Measurements from ENCODE around the gene HDAC4. TPM values are rescaled to one million over a fixed set of nuclear protein-coding genes. Genes with fewer than 3 reads are reported as not detected.

Gene HDAC4
- total RNA-seq, 1 donor from 2014 or later = 20.4 TPM

DNA sequence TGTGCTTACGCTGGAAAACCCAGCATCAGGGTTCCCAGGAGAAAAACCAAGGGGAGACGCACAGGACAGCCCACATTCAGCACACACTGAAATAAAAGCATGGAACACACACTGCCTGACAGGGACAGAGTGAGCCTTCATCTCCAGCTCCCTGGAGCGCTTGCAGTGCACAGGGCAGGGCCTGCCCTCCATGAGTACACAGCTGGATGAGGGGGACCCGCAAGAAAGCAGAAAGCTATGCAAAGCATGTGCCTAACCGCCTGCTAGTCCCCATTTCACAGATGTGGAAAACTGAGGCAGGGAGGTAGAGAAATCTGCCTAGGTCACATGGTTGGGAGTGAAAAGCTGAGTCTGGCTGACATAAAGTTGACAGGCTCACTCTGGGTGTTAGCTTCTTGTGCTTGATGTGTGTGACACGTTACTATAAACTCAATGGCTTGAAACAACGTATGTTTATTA lies 187.1 kb downstream of the HDAC4 start:
- DNase-seq (ENCODE audit: low spot score in 2 of 2) (no peak), FAIRE-seq (no peak)

DNA sequence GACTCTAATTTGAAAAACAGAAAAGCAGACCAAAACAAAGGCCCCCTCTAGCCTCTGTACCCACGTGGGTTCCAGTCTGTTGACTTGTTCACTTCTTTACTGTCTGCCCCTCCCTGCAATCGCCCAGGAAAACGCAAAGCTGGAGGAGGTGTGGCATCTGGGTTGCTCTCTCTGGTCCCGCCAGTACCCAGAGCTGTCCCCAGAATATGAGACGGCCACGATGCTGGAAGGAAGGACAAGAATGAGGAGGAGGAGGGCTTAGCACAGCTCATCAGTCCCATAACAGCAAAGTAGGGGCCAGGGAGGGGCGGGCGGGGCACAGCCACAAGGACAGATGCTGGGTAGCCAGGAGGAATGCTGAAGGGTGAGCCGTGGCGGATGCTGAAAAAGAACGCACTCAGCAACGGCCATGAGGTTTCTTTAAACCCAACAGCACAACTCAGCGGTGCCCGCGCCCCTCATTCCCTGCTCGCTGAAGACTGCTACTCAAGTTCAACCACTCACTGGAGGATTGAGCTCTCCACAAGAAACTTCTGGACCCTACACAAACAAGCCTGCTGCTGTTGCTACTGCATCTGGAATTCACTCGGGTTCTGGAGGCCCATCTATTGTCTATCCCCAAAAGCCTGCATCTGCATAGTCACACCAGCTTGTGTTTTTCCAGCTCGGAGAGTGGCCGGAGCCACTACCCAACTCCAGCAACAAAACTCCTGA lies 187.7 kb downstream of the HDAC4 start:
- DNase-seq (ENCODE audit: low spot score in 2 of 2) (no peak), FAIRE-seq (no peak)

DNA sequence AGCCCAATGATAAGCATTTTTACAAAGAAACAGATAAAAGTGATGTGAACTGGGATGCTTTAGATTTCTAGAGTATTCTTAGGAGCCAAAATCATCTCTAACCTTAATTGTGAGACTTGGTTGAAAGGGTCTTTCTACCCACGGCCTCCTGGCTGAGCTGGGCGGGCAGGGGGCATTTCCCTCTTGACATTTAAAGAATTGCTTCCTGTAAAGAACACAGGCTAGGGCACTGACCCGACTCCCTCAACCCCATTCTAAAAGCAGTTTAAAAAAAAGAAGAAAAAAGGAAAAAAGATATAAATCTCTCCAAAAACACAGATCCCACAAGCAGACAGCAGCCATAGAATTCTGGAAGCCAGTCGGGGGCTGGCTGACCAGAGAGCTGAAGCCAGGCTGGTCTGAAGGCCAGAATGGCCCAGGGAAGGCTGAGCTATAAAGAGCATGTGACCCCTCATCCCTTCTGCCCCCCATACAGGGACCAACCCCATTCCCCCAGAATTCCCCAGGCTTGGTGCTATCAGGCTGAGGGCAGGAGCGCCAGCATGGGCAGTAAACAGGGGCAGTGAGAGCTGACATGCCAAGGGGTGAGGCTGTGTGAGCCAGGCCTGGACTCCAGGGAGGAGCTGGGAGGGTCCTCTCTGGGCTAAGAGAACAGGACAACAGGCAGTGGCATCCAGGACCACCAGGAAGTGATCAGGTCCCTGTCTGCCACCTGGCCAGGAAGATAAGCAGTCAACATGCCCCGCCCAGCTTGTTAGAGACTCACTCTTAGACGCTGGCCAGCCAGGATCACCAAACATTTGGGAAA lies 188.5 kb downstream of the HDAC4 start:
- no peak for DNase-seq (ENCODE audit: low spot score in 2 of 2)
- FAIRE-seq = no peak

DNA sequence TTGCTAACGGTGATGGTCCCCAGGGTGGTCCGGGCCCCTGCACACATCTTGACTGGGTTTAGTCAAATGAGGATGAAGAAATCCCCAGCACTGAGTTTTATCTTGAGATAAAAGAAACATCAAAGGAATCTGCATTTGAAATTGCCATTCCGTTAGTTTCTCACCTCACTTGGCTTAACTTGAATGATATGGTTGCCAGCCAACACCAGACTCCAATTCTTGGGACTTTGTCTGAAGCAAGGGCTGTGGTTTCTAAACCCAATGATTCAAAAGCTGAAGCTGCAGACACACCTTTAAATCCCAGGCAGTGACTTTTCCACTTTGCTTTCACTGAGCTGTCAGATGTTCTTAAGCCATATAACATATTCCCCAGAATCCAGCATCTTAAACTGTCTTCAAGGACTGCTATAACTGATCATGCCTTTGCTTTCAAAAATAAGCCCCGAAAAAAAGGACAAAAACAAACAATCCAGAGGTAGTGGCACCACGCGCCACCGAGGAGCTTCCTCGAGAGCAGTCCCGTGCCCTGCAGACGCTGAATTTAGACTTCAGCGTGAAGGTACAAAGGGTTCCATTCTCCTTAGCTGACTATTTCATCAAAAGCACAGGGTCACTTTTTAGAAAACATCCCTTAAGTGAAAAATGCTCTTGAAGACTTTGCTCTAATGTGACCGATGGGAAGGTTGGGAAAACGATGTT lies 189.3 kb downstream of the HDAC4 start:
- DNase-seq (ENCODE audit: low spot score in 2 of 2) (no peak), FAIRE-seq (no peak)

DNA sequence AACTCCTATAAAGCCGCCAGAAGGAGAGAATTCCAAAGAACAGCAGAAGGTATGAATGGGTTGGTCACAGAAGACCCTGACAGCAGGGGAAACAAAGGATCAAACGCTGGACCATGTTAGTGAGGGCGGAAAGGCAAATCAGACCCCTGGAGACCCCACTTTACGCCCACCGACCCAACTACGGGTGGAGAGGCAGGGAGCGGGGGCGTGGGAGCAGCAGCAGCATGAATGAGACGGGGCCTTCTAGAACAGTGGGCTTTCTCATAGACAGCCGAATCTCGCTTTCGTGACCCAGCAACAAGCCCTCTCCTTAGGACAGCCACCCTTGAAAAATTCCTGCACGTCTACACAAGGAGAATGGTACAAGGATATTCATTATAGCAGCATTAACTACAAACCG lies 191.0 kb downstream of the HDAC4 start:
- no peak for FAIRE-seq
- no peak for DNase-seq (ENCODE audit: low spot score in 2 of 2)

DNA sequence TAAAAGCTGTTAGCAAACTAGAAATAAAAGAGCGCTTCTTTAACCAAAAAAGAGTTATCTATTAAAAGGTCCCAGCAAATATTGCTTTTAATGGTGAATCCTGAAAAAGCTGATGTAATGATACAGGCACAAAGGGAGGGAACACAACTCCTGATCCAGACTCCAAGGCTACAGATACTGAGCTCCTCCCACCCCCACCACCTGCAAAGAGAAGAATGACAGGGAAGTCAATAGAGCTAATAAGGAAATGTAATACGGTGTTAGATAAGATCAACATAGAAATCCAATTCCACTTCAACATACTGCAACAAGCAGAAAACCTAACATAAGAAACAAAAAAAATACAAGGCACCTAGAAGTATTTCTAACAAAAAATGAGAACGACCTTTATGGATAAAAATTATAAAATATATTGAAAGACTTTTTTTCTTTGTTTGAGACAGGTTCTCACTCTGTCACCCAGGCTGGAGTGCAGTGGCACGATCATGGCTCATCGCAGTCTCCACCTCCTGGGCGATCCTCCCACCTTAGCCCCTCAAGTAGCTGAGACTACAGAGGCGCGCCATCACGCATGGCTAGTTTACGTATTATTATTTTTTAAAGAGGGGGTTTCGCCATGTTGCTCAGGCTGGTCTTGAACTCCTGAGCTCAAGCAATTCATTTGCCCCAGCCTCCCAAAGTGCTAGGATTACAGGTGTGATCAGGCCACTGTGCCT lies 192.2 kb downstream of the HDAC4 start:
- DNase-seq (ENCODE audit: low spot score in 2 of 2) = no peak
- no peak for FAIRE-seq

DNA sequence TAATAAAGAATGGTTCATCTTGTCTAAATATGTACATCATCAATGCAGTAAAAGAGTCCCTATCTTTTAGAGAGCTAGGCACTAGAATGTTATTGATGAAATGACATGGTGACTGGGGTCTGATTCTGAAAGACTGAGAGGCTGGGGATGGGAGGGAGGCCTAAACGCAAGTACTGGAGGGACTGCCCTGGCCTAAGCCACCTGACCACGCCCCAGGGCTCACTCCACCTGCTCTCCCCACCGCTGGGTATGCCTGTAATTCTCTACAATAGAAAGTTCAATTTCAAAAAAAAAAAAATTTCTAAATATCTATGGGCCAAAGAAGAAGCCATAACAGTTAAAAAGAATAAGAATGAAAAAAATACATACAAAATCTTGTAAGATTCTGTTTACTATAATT lies 194.0 kb downstream of the HDAC4 start:
- DNase-seq (ENCODE audit: low spot score in 2 of 2) = no peak
- no peak for FAIRE-seq

DNA sequence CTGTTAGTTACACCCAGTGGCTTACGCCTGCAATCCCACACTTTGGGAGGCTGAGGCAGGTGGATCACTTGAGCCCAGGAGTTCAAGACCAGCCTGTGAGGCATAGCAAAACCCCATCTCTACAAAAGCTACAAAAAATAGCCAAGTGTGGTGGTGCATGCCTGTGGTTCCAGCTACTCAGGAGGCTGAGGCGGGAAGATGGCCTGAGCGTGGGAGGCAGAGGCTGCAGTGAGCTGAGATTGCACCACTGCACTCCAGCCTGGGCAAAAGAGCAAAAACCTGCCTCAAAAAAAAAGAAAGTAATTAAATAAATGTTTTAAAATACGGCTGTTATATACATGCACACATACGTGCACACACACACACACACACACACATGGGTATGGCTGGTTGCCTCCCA lies 194.8 kb downstream of the HDAC4 start:
- DNase-seq (ENCODE audit: low spot score in 2 of 2) (no peak), FAIRE-seq (no peak)

DNA sequence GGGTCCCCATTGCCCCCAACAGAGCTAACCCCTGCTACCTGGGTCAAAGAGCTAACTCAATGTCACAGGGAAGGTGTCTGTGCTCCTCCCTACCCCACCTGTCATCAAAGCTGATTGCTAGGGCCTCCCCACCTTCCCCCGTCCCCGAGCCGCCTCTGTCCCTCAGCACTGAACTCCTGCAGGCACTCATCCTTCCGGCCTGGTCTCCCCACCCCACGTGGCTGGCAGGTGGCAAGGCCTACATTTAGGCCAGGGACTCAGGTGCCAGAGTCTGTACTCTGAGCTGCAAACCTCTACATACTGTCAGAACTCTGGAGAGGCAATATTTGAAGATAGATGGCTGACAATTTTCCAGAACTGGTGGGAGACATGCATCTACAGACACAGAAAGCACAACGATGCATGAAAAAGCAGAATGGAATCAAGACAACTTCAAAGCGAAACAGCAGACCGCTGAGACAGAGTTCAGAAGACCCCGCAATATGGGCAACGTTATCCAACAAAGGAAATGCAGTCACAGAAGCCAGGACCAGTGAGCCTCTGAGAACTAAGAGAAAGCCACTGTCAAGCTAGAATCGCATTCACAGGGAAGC lies 195.8 kb downstream of the HDAC4 start:
- no peak for FAIRE-seq
- no peak for DNase-seq (ENCODE audit: low spot score in 2 of 2)

DNA sequence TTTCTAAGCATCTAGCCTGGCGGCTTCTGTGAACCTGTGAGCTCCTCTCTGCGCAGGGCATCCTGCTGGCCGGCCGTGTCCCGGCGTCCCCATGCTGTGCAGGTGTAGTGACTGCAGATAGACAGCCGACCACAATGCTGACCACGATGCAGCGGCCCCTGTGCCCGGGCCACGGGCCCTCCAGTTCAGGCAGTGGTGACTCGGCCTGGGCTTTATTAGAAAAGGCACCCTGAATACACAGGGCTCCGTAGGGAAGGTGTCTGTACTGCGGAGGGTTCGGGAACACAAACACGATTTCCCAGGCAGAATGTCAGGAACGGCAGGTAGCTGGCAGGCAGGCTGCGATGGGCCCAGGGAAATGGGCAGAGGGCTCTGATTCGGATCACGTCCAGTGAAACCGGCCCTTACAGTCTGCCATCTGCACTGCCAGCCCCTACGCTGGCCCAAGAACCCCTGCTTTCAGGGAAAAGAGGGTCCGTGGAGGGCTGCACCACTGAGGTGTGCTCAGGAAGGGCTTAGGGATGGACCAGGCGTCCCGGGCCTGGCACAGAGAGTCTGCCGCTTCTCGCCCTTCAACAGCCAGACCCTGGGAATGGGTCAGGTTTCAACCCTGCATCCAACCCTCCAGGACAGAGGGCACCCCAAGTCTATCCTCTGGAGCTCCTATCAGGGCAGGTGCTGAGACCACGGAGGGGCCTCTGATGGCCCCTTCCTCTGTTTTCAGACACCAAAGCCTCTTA lies 196.5 kb downstream of the HDAC4 start:
- no peak for FAIRE-seq
- DNase-seq (ENCODE audit: low spot score in 2 of 2) = no peak

DNA sequence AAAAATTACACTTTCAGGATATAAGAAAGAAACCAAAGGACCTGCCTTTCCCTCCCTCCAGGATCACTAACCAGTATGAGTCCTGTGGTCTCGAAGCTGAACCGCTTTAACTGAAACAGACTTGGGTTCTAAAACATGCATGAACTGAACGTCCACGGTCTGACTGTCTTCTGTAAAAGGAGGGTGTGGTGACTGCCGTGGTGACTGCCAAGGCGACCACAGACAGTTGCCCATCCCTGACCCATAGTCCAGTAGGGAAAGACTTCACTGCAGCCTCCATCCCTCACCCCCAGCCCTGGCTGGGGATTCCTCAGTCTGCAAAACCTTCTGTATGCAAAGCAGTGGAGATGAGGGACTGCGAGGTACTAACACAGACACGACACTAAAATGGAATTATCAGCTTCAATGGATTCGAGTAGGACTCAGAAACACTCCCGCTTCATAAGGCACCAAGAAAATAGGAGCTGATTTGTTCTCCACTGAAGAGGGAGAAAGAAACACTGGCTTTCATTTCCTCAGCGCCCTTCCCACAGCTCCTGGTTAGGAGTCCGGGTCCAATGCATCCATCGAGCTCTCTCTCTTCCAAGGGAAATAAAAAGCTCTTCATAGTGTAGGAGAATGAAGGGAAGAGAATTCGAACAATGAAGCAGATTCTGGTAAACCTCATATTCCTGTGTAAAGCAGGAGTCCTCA lies 197.2 kb downstream of the HDAC4 start:
- DNase-seq (ENCODE audit: low spot score in 2 of 2) (no peak), FAIRE-seq (no peak)

DNA sequence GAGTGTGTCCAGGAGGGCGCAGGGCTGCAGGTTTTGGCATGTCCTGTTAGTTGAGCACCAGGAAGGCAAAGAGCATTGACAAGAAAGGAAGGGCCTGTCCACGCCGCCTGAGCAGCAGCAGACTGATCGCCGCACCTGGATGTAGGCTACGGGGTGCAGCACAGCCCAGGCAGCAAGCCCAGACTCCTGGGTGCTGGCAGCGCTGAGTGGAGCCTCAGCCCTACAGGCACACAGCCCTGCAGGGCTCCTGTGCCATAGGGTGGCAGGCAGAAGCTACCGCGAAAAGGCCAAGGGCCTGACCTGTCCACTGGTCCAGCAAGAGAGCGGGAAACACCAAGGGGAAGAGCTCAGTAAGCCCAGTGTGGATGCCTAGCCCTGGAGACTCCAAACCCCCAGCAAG lies 198.0 kb downstream of the HDAC4 start:
- FAIRE-seq (no peak), DNase-seq (ENCODE audit: low spot score in 2 of 2) (no peak)

DNA sequence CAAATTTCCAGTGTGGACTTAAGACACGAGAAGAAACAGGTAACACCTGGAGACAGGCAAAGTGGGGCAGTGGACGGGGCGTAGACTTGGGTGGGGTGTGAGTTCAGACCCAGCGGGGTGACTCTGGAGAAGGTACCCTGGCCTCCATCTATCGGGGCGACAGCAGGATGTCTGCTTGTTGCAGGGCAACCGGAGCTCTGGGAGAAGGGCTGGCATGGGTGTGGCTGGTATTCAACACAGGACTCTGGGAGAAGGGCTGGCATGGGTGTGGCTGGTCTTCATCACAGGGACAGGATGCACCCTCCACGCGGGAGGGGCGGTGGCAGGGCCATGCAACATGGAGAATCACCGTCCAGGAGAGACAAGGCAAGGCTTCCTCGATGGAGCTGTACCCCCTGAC lies 198.5 kb downstream of the HDAC4 start:
- DNase-seq (ENCODE audit: low spot score in 2 of 2) = no peak
- FAIRE-seq = no peak

DNA sequence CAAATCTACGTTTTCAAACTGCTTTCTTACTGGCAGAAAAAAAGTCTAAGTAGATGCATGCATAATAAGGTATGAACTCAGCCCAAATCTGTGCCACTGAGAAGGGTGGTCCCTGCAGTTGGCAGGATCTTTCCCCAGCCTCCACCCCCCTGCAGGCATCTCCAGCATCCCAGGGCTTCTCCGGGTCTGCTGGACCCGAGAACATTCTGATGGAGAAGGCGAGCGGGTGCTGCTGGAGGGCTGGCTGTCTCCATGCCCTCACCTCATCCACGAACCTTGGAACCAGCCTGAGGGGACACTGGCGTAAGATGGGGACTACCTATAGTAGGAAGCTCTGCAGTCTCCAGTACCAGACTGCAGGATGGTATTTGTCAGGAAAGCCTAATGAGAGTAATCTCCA lies 198.9 kb downstream of the HDAC4 start:
- no peak for DNase-seq (ENCODE audit: low spot score in 2 of 2)

DNA sequence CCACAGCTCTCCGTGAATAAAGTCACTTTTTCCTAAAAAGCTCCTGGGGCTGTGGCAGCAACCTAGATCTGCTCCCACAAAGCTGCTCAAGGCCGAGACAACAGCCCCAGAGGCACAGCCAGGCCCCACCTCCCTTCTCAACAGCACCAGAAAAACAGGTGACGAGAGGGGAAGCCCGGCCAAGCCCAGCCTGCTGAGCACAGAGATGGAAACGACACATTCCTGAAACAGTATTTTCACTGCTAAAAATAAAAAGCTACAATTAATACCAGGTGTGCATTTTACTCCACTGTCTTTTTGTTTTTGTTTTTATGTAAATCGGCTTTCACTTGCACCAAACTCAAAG lies 199.3 kb downstream of the HDAC4 start:
- no peak for FAIRE-seq
- DNase-seq (ENCODE audit: low spot score in 2 of 2) = no peak

More for the DNA sequence above, 198.9 kb downstream of the HDAC4 start:
- FAIRE-seq = no peak

DNA sequence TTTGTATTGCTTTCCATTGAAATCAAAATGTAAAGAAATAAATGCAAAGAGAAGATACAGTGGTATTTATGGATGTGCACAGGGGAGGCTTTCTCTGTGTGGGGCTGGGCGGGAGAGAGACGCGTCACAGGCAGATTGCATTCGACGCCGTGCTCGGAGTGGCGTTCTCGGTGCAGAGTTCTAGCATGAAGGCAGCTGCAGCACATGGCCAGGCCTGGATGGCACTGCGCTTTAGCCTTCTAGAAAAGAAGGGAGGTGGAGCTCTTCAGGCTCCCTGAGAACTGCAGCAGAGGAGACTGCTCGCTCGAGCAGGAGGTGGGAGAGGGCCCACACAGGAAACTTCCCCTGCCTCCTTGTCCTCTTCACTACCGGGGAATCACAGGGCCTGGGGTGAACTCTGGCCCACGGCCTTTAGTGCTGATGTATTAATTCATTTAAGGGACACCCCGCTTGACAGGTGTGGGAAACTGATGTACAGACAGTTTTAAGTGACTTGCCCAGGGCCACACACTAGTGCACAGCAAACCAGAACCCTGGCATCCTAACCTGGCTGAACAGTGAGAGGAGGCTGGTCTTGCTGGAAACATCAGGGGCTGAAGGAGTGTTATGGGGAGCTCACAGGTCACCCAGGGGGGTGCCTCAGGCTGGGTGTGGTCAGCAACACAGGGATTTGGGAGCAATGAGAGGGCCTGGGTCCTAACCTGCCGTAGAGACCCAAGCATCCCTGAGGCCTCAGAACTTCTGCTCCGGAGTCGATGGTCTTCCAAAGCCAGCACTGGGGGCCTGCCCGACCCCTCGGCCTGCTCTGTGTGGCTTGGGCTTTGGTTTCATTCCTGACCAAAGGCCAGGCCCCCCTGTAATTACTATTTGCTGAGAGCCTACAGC lies 199.9 kb downstream of the HDAC4 start:
- DNase-seq (ENCODE audit: low spot score in 2 of 2) (no peak), FAIRE-seq (no peak)

DNA sequence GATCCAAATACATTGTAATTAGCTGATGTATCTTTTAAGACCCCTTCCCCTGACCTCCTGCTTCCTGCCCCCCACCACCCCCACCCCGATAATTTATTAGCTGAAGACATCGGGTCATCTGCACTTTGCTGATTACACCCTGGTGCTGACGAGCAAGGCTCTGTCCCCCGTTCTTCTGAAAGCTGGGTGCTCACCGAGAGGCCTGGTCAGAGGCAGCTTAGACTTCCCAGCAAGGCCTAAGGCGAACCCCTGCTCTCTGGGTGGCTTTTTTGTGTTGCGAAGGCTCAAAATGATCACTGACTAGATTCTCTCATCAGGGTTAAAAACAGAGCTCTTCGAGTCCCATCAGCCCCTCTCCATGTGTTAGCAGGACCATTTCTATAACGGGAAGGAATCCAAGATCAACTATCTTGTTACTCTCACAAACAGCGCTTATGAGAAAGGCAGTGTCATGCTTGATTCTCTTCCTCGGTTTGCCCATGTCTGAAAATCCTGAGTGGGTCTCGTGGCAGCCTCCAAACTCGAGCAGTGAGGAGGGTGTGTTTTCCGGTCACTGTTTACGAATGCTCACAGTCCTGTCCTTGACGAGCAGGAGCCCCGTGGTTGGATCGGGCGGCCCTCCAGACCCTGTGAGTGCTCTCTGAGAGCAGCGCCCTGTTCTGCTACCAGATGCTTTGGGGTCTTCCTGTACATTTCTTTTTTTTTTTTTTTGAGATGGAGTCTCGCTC lies 201.6 kb downstream of the HDAC4 start:
- no peak for DNase-seq (ENCODE audit: low spot score in 2 of 2)

More for the DNA sequence above, 201.6 kb downstream of the HDAC4 start:
- FAIRE-seq = no peak
